ENCODE measurements around the gene XRN1.

- TF ChIP-seq POLR2A (IDR thresholded peaks at IDR 0.05) (no peak), CTCF (IDR thresholded peaks at IDR 0.05) (no peak), EP300 (IDR thresholded peaks at IDR 0.05) (no peak)
Measured at GRCh38 chr3:142355692-142356091, 92.1 kb downstream of the XRN1 start.
